Activated naive CD8-positive, alpha-beta T cell treated with anti-CD3 and anti-CD28 coated beads, Interleukin-2, amount 50 U/mL, for 24 hours (primary cell): Measurements from ENCODE around the gene FADS2.

Experiments used
- ATAC-seq: fragments of 150-1000 bp; cut with Tn5 transposase; one replicate; pipeline ENCODE4 v1.10.0; 2021
- DNase-seq: peaks from one replicate; pipeline ENCODE4 v3.0.0; 2021
- H3K27ac Mint-ChIP-seq: one replicate; pipeline ENCODE4 v1.8.0; 2021; ENCODE audit warnings: mild to moderate bottlenecking, mixed read lengths
- H3K27me3 Mint-ChIP-seq: one replicate; pipeline ENCODE4 v1.8.0; 2021; ENCODE audit warnings: mixed read lengths
- H3K36me3 Mint-ChIP-seq: one replicate; pipeline ENCODE4 v1.8.0; 2021; ENCODE audit warnings: low read depth, mixed read lengths
- H3K4me1 Mint-ChIP-seq: one replicate; pipeline ENCODE4 v1.8.0; 2021; ENCODE audit warnings: mixed read lengths
- H3K4me3 Mint-ChIP-seq: one replicate; pipeline ENCODE4 v1.8.0; 2021; ENCODE audit warnings: mild to moderate bottlenecking, moderate library complexity, mixed read lengths
- H3K9me3 Mint-ChIP-seq: one replicate; pipeline ENCODE4 v1.8.0; 2021; ENCODE audit warnings: mixed read lengths

Gene FADS2

GRCh38 chr11:61898247-61898582 is 70.1 kb downstream of the FADS2 start:
- Mint-ChIP-seq H3K9me3 (no peaks in the 10 kb centered on the region), H3K27ac (no peak overlapping the region), H3K4me1 (peaks cover 7% of the 10 kb centered on the region), H3K4me3 (no peak overlapping the region), H3K36me3 (no peaks in the 10 kb centered on the region), H3K27me3 (no peaks in the 10 kb centered on the region)
- DNase-seq (no peak), ATAC-seq (no peak)

- Mint-ChIP-seq H3K27me3 (no peaks in the 10 kb centered on the region), H3K27ac (no peak overlapping the region), H3K9me3 (no peaks in the 10 kb centered on the region), H3K4me1 (peaks cover 4% of the 10 kb centered on the region), H3K36me3 (no peaks in the 10 kb centered on the region), H3K4me3 (no peak overlapping the region)
- ATAC-seq (peak; percentile 89), DNase-seq (peak; percentile 95)
These were observed 71.2 kb downstream of the FADS2 start for GRCh38 chr11:61899146-61899841.

GRCh38 chr11:61900251-61900650 is 72.2 kb downstream of the FADS2 start:
- no peaks in the 10 kb centered on the region for H3K9me3 Mint-ChIP-seq

GRCh38 chr11:61901397-61901796 is 73.3 kb downstream of the FADS2 start:
- Mint-ChIP-seq H3K9me3 (no peaks in the 10 kb centered on the region), H3K27me3 (no peaks in the 10 kb centered on the region), H3K4me3 (no peak overlapping the region)

More at GRCh38 chr11:61900251-61900650, 72.2 kb downstream of the FADS2 start:
- H3K4me3 Mint-ChIP-seq = no peak overlapping the region
- DNase-seq = no peak
- H3K27me3 Mint-ChIP-seq = no peaks in the 10 kb centered on the region
- H3K27ac Mint-ChIP-seq = no peak overlapping the region
- no peaks in the 10 kb centered on the region for H3K36me3 Mint-ChIP-seq
- H3K4me1 Mint-ChIP-seq = peaks cover 4% of the 10 kb centered on the region
- no peak for ATAC-seq

GRCh38 chr11:61902313-61902712 is 74.2 kb downstream of the FADS2 start:
- Mint-ChIP-seq H3K4me1 (peaks cover 4% of the 10 kb centered on the region), H3K9me3 (no peaks in the 10 kb centered on the region), H3K36me3 (no peaks in the 10 kb centered on the region), H3K4me3 (no peak overlapping the region), H3K27ac (no peak overlapping the region), H3K27me3 (no peaks in the 10 kb centered on the region)
- ATAC-seq = no peak
- no peak for DNase-seq

More at GRCh38 chr11:61901397-61901796, 73.3 kb downstream of the FADS2 start:
- no peaks in the 10 kb centered on the region for H3K36me3 Mint-ChIP-seq
- no peak for DNase-seq
- ATAC-seq = no peak
- no peak overlapping the region for H3K27ac Mint-ChIP-seq
- peaks cover 4% of the 10 kb centered on the region for H3K4me1 Mint-ChIP-seq

GRCh38 chr11:61903845-61904244 is 75.7 kb downstream of the FADS2 start:
- no peaks in the 10 kb centered on the region for H3K9me3 Mint-ChIP-seq
- peaks cover 4% of the 10 kb centered on the region for H3K4me1 Mint-ChIP-seq

GRCh38 chr11:61904539-61905048 is 76.5 kb downstream of the FADS2 start:
- no peaks in the 10 kb centered on the region for H3K9me3 Mint-ChIP-seq
- no peaks in the 10 kb centered on the region for H3K36me3 Mint-ChIP-seq
- DNase-seq = no peak
- no peak overlapping the region for H3K4me3 Mint-ChIP-seq
- no peaks in the 10 kb centered on the region for H3K4me1 Mint-ChIP-seq
- no peak overlapping the region for H3K27ac Mint-ChIP-seq
- no peak for ATAC-seq
- no peaks in the 10 kb centered on the region for H3K27me3 Mint-ChIP-seq

More at GRCh38 chr11:61903845-61904244, 75.7 kb downstream of the FADS2 start:
- no peak for DNase-seq
- H3K4me3 Mint-ChIP-seq = no peak overlapping the region
- no peaks in the 10 kb centered on the region for H3K27me3 Mint-ChIP-seq
- no peak overlapping the region for H3K27ac Mint-ChIP-seq
- H3K36me3 Mint-ChIP-seq = no peaks in the 10 kb centered on the region
- no peak for ATAC-seq

GRCh38 chr11:61905067-61905696 is 77.1 kb downstream of the FADS2 start:
- Mint-ChIP-seq H3K27ac (no peak overlapping the region), H3K4me1 (no peaks in the 10 kb centered on the region), H3K9me3 (no peaks in the 10 kb centered on the region), H3K4me3 (no peak overlapping the region), H3K27me3 (no peaks in the 10 kb centered on the region), H3K36me3 (no peaks in the 10 kb centered on the region)
- no peak for ATAC-seq
- no peak for DNase-seq

GRCh38 chr11:61905801-61906521 is 77.9 kb downstream of the FADS2 start:
- Mint-ChIP-seq H3K27me3 (no peaks in the 10 kb centered on the region), H3K9me3 (no peaks in the 10 kb centered on the region), H3K4me1 (no peaks in the 10 kb centered on the region), H3K4me3 (no peak overlapping the region), H3K36me3 (no peaks in the 10 kb centered on the region), H3K27ac (no peak overlapping the region)
- no peak for DNase-seq
- ATAC-seq = no peak

- H3K4me3 Mint-ChIP-seq = no peak overlapping the region
- H3K36me3 Mint-ChIP-seq = no peaks in the 10 kb centered on the region
- no peaks in the 10 kb centered on the region for H3K27me3 Mint-ChIP-seq
- no peaks in the 10 kb centered on the region for H3K9me3 Mint-ChIP-seq
- DNase-seq = no peak
- H3K4me1 Mint-ChIP-seq = no peaks in the 10 kb centered on the region
- no peak for ATAC-seq
- H3K27ac Mint-ChIP-seq = no peak overlapping the region
These were observed 78.4 kb downstream of the FADS2 start for GRCh38 chr11:61906522-61906909.

- H3K9me3 Mint-ChIP-seq = no peaks in the 10 kb centered on the region
- H3K4me3 Mint-ChIP-seq = no peak overlapping the region
- DNase-seq (no peak), ATAC-seq (no peak)
- H3K36me3 Mint-ChIP-seq = no peaks in the 10 kb centered on the region
- H3K4me1 Mint-ChIP-seq = no peaks in the 10 kb centered on the region
- no peak overlapping the region for H3K27ac Mint-ChIP-seq
- no peaks in the 10 kb centered on the region for H3K27me3 Mint-ChIP-seq
These were observed 79.2 kb downstream of the FADS2 start for GRCh38 chr11:61907282-61907681.

- Mint-ChIP-seq H3K27ac (no peak overlapping the region), H3K9me3 (no peaks in the 10 kb centered on the region), H3K4me1 (no peaks in the 10 kb centered on the region), H3K4me3 (no peak overlapping the region), H3K36me3 (no peaks in the 10 kb centered on the region), H3K27me3 (peaks cover 4% of the 10 kb centered on the region)
- ATAC-seq = no peak
- no peak for DNase-seq
These were observed 80.0 kb downstream of the FADS2 start for GRCh38 chr11:61907871-61908729.

- Mint-ChIP-seq H3K9me3 (no peaks in the 10 kb centered on the region), H3K4me3 (no peak overlapping the region), H3K27ac (no peak overlapping the region), H3K4me1 (no peaks in the 10 kb centered on the region), H3K36me3 (no peaks in the 10 kb centered on the region), H3K27me3 (peaks cover 5% of the 10 kb centered on the region)
- ATAC-seq = no peak
- no peak for DNase-seq
These were observed 80.7 kb downstream of the FADS2 start for GRCh38 chr11:61908730-61909316.
